WTC11 (cell line): ENCODE measurements around the gene CLASP1. TPM values are rescaled to one million over a fixed set of nuclear protein-coding genes. Genes with fewer than 3 reads are reported as not detected.

Experiments used
- ATAC-seq: fragments of 200-7000 bp; cut with Tn5 transposase; 2 replicates; pipeline ENCODE4 v1.10.0; 2021; ENCODE audit warnings: mild to moderate bottlenecking, moderate library complexity
- CTCF ChIA-PET: fragments of 300-600 bp; sonication (Branson Sonifier 250); formaldehyde crosslinking; loops from one replicate; lab custom pipeline; 2021; ENCODE audit warnings: antibody characterized with exemption; lab: Charles Lee
- POLR2A ChIA-PET: fragments of 350-600 bp; sonication (Branson Sonifier 250); formaldehyde crosslinking; loops from one replicate; lab custom pipeline; 2021; ENCODE audit warnings: antibody characterized with exemption; lab: Charles Lee
- DNase-seq: peaks from one replicate; pipeline ENCODE4 v3.0.0; 2021; ENCODE audit warnings: low spot score
- H3K27ac Mint-ChIP-seq: 2 replicates; pipeline ENCODE4 v1.8.0; 2021; ENCODE audit warnings: mixed read lengths
- H3K27me3 Mint-ChIP-seq: 2 replicates; pipeline ENCODE4 v1.8.0; 2021; ENCODE audit warnings: low read depth, mild to moderate bottlenecking, moderate library complexity, mixed read lengths
- H3K36me3 Mint-ChIP-seq: 2 replicates; pipeline ENCODE4 v1.8.0; 2021; ENCODE audit warnings: mixed read lengths
- H3K4me1 Mint-ChIP-seq: 2 replicates; pipeline ENCODE4 v1.8.0; 2022; ENCODE audit warnings: mixed read lengths
- H3K4me3 Mint-ChIP-seq: 2 replicates; pipeline ENCODE4 v1.8.0; 2021; ENCODE audit warnings: mild to moderate bottlenecking, moderate library complexity, mixed read lengths
- H3K9me3 Mint-ChIP-seq: 2 replicates; pipeline ENCODE4 v1.8.0; 2021; ENCODE audit warnings: mixed read lengths
- CBFB ChIP-seq: sonication (generic); formaldehyde crosslinking; IDR thresholded peaks from 2 replicates; pipeline ENCODE4 v1.8.1; 2022; ENCODE audit warnings: mild to moderate bottlenecking, low read depth, missing genetic modification reagents
- E2F1 ChIP-seq: sonication (generic); formaldehyde crosslinking; IDR thresholded peaks from 2 replicates; pipeline ENCODE4 v1.8.0; 2022; ENCODE audit warnings: mild to moderate bottlenecking, missing genetic modification reagents
- ESRRA ChIP-seq: sonication (generic); formaldehyde crosslinking; IDR thresholded peaks from 2 replicates; pipeline ENCODE4 v1.8.1; 2022; ENCODE audit warnings: mild to moderate bottlenecking, missing genetic modification reagents, borderline replicate concordance
- FOXK1 ChIP-seq: sonication (generic); formaldehyde crosslinking; IDR thresholded peaks from 2 replicates; pipeline ENCODE4 v1.8.0; 2022; ENCODE audit warnings: mild to moderate bottlenecking, moderate library complexity, missing genetic modification reagents
- FOXP4 ChIP-seq: sonication (generic); formaldehyde crosslinking; IDR thresholded peaks from 2 replicates; pipeline ENCODE4 v1.8.0; 2022; ENCODE audit warnings: mild to moderate bottlenecking, missing genetic modification reagents
- GABPB1 ChIP-seq: sonication (generic); formaldehyde crosslinking; IDR thresholded peaks from 2 replicates; pipeline ENCODE4 v1.8.1; 2023; ENCODE audit warnings: mild to moderate bottlenecking, missing genetic modification reagents
- MAX ChIP-seq: sonication (generic); formaldehyde crosslinking; IDR thresholded peaks from 2 replicates; pipeline ENCODE4 v1.8.0; 2022; ENCODE audit warnings: mild to moderate bottlenecking, missing genetic modification reagents
- MYBL2 ChIP-seq: sonication (generic); formaldehyde crosslinking; IDR thresholded peaks from 2 replicates; pipeline ENCODE4 v1.8.1; 2023; ENCODE audit warnings: mild to moderate bottlenecking, moderate library complexity, missing genetic modification reagents
- PRRX2 ChIP-seq: fragments of 250-450 bp; sonication (Bioruptor Pico); IDR thresholded peaks from 2 replicates; pipeline ENCODE4 v1.8.0; 2021; ENCODE audit warnings: mild to moderate bottlenecking
- SMAD4 ChIP-seq: sonication (generic); formaldehyde crosslinking; IDR thresholded peaks from 2 replicates; pipeline ENCODE4 v1.8.0; 2022; ENCODE audit warnings: mild to moderate bottlenecking, missing genetic modification reagents
- TEAD4 ChIP-seq: sonication (generic); formaldehyde crosslinking; IDR thresholded peaks from 2 replicates; pipeline ENCODE4 v1.8.0; 2022; ENCODE audit warnings: mild to moderate bottlenecking, missing genetic modification reagents
- ZBTB43 ChIP-seq: sonication (generic); formaldehyde crosslinking; IDR thresholded peaks from 2 replicates; pipeline ENCODE4 v1.8.1; 2023; ENCODE audit warnings: mild to moderate bottlenecking, missing genetic modification reagents
- ZNF121 ChIP-seq: sonication (generic); formaldehyde crosslinking; IDR thresholded peaks from 2 replicates; pipeline ENCODE4 v1.8.0; 2023; ENCODE audit warnings: missing genetic modification reagents
- ZNF219 ChIP-seq: sonication (generic); formaldehyde crosslinking; IDR thresholded peaks from 2 replicates; pipeline ENCODE4 v1.8.0; 2023; ENCODE audit warnings: missing genetic modification reagents, mild to moderate bottlenecking, borderline replicate concordance
- total RNA-seq: library from RNA; stranded (reverse); gene quantifications from 3 replicates; pipeline ENCODE4 v1.2.3, GENCODE V29; 2021
- TF ChIP-seq, protein P1 (sequence below): fragments of 250-450 bp; sonication (Bioruptor Pico); IDR thresholded peaks from 2 replicates; pipeline ENCODE4 v1.9.0; 2021; ENCODE audit warnings: mild to moderate bottlenecking

CLASP1 gene
- total RNA-seq, 1 experiment from 2014 or later = 50.0 TPM

DNA sequence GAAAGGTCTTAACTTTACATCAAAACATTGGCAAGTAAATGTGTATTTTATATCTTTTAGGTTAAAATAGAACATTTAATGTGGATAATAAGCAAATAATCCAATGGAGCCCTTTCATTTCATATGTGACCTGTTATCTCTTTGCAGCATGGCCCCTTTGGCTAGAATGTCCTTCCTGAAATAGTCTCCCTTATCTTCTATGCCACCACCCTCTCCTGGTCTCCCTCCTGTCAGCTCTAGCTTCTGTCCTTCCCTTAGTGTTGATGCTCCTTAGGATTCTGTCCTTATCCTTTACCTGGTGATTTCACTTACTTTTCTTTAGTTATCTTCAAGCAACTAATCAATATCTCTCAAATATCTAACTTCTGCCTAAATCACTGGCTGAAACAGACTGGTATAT lies 277.2 kb downstream of the CLASP1 start:
- no peak overlapping the region for H3K27ac Mint-ChIP-seq
- no peak for TF ChIP-seq ZNF121 (CRISPR knock-in tag)
- TF ChIP-seq FOXP4 = no peak
- no peak for TF ChIP-seq FOXK1 (CRISPR knock-in tag)
- no peak for TF ChIP-seq SMAD4 (CRISPR knock-in tag)
- TF ChIP-seq ESRRA (CRISPR knock-in tag) = no peak
- H3K27me3 Mint-ChIP-seq = no peaks in the 10 kb centered on the region
- ChIA-PET CTCF (no interaction called here), POLR2A (no interaction called here)
- DNase-seq (no peak), ATAC-seq (no peak)
- H3K9me3 Mint-ChIP-seq = peaks cover 10% of the 10 kb centered on the region; the same call in 1 of the 2 replicates
- peaks cover 57% of the 10 kb centered on the region for H3K36me3 Mint-ChIP-seq
- H3K4me3 Mint-ChIP-seq = no peak overlapping the region
- H3K4me1 Mint-ChIP-seq = no peaks in the 10 kb centered on the region

GRCh38 chr2:121368836-121369235 lies 280.4 kb downstream of the CLASP1 start:
- DNase-seq (no peak), ATAC-seq (no peak)
- Mint-ChIP-seq H3K27me3 (no peaks in the 10 kb centered on the region), H3K9me3 (peaks cover 4% of the 10 kb centered on the region; the same call in 1 of the 2 replicates)
- POLR2A ChIA-PET = no interaction called here
- no peak for TF ChIP-seq E2F1 (CRISPR knock-in tag)
- TF ChIP-seq MAX (CRISPR knock-in tag) = no peak
- TF ChIP-seq TEAD4 = no peak
- no peak for TF ChIP-seq CBFB (CRISPR knock-in tag)
- TF ChIP-seq, protein P1, sequence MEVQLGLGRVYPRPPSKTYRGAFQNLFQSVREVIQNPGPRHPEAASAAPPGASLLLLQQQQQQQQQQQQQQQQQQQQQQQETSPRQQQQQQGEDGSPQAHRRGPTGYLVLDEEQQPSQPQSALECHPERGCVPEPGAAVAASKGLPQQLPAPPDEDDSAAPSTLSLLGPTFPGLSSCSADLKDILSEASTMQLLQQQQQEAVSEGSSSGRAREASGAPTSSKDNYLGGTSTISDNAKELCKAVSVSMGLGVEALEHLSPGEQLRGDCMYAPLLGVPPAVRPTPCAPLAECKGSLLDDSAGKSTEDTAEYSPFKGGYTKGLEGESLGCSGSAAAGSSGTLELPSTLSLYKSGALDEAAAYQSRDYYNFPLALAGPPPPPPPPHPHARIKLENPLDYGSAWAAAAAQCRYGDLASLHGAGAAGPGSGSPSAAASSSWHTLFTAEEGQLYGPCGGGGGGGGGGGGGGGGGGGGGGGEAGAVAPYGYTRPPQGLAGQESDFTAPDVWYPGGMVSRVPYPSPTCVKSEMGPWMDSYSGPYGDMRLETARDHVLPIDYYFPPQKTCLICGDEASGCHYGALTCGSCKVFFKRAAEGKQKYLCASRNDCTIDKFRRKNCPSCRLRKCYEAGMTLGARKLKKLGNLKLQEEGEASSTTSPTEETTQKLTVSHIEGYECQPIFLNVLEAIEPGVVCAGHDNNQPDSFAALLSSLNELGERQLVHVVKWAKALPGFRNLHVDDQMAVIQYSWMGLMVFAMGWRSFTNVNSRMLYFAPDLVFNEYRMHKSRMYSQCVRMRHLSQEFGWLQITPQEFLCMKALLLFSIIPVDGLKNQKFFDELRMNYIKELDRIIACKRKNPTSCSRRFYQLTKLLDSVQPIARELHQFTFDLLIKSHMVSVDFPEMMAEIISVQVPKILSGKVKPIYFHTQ (CRISPR knock-in tag) = no peak
- no peak for TF ChIP-seq MYBL2 (CRISPR knock-in tag)
- TF ChIP-seq ZNF219 = no peak
- no peak for TF ChIP-seq GABPB1 (CRISPR knock-in tag)
- TF ChIP-seq, all 79 proteins: peak for 0
- H3K4me3 Mint-ChIP-seq = no peak overlapping the region
- no peak overlapping the region for H3K27ac Mint-ChIP-seq
- H3K4me1 Mint-ChIP-seq = no peaks in the 10 kb centered on the region
- peaks cover 41% of the 10 kb centered on the region for H3K36me3 Mint-ChIP-seq
- CTCF ChIA-PET = no interaction called here

DNA sequence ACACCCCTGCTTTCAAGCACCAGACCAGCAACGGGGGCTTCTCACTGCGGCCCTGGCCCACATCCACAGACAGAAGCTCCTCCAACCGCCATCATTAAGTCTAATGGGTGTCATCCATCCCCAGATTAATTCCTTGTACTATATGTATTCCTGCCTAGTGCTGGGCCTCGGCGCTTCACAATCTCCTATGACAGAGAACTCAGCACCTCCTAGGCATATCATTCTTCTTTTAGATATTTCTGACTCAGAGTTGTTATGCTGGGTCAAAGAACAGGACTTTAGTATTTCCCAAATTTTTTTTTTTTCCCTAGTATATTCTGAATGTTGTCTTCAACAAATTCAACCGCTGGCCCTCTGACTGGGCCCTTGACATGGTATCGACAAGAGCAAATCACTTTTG lies 281.1 kb downstream of the CLASP1 start:
- Mint-ChIP-seq H3K27me3 (no peaks in the 10 kb centered on the region), H3K9me3 (no peaks in the 10 kb centered on the region), H3K4me1 (no peaks in the 10 kb centered on the region), H3K36me3 (peaks cover 40% of the 10 kb centered on the region), H3K27ac (no peak overlapping the region), H3K4me3 (no peak overlapping the region)
- no peak for DNase-seq
- no peak for ATAC-seq
- TF ChIP-seq PRRX2 (CRISPR knock-in tag) (no peak), ZBTB43 (CRISPR knock-in tag) (no peak)
- POLR2A ChIA-PET = no interaction called here
- CTCF ChIA-PET = no interaction called here
